Activated CD4-positive, CD25-positive, alpha-beta regulatory T cell treated with anti-CD3 and anti-CD28 coated beads, Interleukin-2, amount 50 U/mL, for 16 hours (primary cell): ENCODE measurements around the gene ERN1.
A peak's percentile ranks its signal among the peaks of the same experiment; 100 is the strongest.
"Not testable (repeated sequence)": the region's sequence is repeated elsewhere in the genome, so short reads cannot be mapped to it uniquely, and the experiment has no call there.

ENCODE experiments used
- DNase-seq: peaks from one replicate; pipeline ENCODE4 v3.0.0-alpha.2; 2020; ENCODE audit warnings: low read depth, low spot score

ERN1 gene

DNA sequence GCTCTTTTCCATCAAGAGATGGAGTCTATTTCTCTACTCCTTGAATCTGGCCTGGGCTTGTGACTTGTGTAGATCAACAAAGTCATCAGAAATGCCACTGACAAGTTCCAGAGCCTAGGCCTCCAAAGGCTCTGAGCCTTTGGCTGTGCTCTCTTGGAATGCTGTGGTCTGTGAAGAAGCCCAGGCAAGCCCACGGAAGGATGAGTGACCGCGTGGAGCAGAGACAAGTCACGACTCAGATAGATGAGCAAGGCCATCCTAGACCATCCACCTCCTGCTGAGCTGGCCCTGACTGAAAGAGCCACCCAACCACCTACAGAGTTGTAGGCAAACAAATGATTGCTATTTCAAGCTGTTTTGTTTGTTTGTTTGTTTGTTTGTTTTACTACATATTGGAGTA lies 97.9 kb downstream of the ERN1 start:
- DNase-seq, result no peak

DNA sequence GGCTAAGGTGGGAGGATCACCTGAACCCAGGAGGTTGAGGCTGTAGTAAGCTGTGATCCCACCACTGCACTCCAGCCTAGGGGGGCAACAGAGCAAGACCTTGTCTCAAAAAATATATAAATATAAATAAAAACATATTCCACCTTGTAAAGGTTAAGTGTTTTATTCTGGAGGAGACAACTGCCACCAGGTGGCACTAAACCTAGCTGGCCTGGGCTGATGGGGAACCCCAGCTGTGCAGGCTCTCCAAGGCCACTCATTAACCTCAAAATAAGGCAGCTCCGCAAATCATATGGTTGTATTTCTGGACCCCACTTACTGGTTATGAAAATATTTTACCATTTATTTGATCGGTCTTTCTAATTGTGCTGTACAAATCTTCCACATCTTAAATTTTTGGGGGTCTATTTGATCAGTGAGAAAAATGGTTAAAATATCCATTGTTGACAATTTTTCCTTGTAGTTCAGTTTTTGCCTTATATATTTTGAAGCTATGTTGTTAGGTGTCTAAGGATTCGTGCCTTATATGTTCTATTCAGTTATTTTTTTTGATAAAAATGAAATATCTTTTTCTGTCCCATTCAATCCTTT lies 101.0 kb downstream of the ERN1 start:
- peak; percentile 63 for DNase-seq

DNA sequence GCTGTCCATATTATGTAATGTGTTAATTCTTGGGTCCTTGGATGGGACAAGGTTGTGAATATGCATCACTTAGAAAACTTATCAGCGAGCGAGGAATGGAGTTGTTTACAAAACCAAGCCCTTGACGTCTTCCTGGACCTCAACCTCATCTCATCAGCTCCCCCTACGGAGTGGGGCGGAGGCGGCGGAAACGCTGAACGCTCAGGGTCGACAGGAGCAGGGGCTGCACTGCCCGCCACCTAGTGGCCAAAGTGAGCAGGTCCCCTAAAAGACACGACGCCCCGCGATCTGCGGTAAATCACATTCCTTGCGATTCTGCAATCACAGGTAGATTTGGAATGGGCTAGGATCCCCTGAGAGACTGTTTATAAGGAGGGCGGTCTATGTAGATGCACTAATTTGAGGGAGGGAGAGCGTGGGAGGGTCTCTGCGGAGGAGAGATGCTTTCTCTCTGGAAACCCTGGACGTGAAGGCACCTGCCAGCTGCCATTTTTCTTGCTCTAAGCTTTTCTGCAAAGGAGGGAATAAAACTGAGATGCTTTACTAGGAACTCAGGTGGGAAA lies 104.1 kb downstream of the ERN1 start:
- DNase-seq, result peak; percentile 82

DNA sequence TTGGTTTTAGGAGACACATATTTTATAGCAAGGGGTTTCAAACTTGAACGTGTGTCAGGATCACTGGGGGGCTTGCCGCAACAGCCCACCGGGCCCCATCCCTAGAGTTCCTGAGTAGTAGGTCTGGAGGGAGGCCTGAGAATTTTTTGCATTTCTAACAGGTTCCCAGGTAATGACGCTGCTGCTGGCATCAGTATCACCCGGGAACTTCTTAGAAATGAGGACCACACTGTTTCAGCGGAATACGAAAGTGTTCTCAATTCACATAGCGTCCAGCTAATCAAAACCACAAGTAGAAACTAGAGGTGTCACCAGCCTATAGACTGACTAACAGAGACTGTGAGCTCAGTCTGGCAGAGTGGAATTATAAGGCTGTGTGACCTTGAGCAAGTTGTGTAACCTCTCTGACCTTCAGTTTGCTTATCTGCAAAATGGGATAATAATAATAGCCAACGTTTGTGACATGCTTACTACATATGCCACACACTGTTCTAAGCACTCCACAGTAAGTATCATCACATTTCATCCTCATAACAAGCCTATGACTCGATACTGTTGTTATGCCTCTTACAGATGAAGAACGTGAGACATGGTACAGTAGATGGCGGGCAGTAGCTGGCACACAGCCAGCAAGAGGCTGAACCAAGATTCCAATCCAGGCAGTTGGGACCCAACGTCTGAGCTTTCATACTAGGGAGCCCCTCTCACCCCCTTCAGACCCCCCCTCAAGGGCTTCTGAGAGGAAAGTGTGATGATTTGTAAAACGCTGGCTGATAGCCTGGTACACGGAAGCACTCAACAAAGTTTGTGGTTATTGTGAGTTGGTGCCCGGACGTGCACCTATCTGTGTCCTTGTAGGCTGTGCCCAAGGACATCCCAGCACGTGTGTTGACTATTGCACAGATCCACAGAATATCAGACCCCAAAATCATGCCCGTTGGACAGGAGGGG lies 104.9 kb downstream of the ERN1 start:
- no peak for DNase-seq

DNA sequence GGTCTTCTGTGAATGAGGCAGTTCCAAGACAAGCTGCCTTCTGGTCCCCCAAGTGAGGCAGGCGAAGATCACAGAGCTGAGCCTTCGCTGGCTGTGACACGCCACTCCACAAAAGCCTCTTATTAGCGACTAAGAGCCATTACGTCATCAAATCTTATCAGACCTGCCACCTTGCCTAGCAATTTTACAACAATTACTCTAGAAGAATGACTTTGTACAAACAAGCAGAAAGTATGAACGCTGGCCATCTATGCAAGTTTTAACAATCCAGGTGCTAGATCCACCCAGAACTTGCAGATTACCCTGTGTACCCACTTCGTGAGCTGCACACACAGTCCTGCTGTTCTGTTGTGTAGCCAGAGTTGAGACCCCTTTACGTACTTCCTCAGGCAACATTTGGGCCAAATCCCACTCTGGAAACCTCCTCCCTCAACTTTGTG lies 105.7 kb downstream of the ERN1 start:
- DNase-seq, result no peak

DNA sequence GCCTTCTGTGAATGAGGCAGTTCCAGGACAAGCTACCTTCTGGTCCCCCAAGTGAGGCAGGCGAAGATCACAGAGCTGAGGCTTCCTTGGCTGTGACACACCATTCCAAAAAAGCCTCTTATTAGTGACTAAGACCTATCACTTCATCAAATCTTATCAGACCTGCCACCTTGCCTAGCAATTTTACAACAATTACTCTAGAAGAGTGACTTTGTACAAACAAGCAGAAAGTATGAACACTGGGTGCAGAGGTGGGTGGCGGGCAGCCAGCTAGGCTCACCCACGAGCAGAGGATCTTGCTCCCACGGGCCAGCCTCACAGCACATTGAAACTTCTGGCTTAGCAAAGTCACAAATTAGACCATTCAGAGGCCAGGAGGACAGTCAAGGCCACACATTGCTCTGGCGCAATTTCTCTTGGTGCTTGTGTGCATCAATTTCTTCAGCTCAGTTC lies 107.3 kb downstream of the ERN1 start:
- no peak for DNase-seq

DNA sequence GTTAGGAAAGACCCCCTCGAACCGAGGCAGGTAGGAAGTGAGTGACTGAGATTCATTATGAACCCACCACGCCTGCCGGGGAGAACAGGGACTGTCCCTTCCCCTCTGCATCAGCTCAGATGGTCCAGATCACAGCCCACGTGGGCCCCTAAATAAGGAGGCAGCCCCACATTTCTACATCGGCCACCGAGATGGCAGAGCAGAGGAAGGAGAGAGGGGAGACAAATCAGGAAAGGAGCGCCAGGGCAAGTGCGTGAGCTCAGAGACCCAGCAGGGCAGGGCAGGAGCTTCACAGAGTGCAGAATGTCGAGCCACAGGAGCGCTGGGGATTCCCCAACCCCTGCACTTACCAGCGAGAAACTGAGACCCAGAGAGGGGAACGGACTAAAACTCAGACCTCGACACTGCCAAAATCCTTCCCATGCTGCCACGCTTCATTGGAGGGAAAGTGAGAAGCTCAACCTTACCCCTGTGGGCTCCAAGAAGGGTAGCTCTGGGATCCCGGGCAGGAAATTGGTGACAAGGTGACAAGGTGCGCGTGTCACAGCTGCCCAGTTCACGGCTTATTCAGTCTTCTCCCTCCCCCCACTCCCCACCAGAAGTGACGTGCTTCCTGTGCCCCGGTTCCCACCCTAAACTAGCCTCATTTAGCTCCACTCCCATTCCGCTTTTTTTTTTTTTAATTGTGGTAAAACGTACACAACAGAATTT lies 109.7 kb downstream of the ERN1 start, which contains the start of gene ICAM2:
Gene ICAM2, minus strand, starts transcription at position 578 of the 711 bp plus-strand sequence. CDS start 13,942 bp downstream, outside the sequence.
- peak; percentile 83 for DNase-seq

DNA sequence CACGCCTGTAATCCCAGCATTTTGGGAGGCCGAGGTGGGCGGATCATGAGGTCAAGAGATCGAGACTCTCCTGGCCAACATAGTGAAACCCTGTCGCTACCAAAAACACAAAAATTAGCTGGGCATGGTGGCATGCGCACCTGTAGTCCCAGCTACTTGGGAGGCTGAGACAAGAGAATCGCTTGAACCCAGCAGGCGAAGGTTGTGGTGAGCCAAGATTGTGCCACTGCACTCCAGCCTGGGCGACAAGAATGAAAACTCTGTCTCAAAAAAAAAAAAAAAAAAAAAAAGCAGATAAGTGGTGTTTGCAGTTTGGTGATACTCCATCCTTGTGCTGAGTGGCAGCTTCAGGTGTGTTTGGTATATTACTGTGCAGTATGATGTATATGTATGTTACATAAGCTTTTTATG lies 110.4 kb downstream of the ERN1 start:
- DNase-seq, result not testable (repeated sequence)

DNA sequence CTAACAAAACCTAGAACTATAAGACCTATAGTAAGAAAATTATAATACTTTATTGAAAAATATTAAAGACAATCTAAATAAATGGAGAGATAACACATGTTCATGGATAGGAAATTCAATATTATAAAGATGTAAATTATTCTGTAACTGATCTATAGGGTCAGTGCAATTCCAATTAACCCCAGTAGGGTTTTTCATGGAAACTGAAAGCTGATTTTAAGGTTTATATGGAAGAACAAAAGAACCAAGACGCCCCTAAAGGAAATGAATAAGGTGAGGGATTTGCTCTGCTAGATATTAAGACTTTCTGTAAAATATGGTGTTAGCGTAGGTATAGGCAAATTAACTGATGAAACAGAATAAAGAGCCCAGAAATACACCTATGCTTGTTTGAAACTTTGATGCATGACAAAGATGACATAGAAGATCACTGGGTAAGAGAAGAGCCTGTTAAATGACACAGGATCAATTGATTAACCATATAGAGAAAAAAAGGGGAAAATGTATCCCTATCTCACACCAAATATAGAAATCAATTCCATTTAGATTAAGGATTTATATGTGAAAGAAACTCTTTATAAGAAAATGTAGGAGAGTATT lies 112.5 kb downstream of the ERN1 start:
- no peak for DNase-seq

DNA sequence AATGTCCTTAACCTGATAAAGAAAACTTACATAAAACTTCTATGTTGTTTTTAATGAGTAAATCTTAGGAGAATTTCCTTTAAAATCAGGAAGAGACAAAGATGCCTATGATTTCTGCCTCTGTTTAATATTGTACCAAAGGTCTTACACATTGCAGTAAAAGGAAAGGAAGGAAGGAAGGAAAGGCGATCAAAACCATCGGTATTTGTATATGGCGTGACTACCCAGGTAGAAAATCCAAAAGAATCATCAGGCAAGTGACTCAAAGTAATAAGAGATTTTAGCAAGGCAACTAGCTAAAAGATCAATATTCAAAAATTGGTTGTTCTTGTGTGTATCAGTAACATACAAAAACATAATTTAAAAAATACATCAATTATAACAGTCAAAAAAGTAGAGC lies 113.0 kb downstream of the ERN1 start:
- DNase-seq, result no peak

DNA sequence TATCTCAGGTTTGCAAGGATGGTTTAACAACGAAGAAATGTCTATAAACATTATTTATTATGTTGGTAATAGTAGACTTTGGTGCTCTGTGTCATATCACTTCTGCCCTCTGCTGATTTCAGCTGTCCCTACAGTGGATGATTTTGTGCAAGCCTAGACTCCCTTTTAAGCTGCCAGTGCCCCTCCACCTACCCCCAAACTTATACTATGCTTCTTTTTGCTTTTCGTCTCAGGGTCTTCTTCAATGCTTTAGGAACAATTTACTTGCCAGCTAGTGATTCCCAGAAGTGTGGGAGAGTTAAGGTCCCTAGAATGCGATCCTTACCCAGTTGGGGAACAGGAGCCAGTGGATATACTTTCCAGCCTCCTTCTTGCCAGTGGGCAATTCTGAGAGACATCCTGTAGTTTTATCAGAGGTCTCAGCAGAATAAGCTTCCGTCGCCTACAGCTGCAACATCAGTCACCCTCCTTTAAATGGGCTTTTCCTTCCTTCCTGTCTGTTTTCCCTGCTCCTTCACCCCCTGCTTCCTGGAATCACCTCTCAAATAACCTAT lies 113.6 kb downstream of the ERN1 start:
- no peak for DNase-seq

DNA sequence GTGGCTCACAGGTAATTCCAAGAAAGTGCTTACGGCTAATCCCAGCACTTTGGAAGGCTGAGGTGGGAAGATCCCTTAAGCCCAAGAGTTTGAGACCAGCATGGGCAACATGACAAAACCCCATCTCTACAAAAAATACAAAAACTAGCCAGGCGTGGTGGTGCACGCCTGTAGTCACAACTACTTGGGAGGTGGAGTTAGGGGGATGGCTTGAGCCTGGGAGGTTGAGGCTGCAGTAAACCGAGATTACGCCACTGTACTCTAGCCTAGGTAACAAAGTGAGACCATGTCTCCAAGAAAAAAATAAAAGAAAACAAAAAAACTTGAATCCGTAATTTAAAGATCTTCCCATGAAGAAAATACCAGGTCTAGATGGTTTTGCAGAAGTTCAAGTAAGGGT lies 114.5 kb downstream of the ERN1 start:
- no peak for DNase-seq

DNA sequence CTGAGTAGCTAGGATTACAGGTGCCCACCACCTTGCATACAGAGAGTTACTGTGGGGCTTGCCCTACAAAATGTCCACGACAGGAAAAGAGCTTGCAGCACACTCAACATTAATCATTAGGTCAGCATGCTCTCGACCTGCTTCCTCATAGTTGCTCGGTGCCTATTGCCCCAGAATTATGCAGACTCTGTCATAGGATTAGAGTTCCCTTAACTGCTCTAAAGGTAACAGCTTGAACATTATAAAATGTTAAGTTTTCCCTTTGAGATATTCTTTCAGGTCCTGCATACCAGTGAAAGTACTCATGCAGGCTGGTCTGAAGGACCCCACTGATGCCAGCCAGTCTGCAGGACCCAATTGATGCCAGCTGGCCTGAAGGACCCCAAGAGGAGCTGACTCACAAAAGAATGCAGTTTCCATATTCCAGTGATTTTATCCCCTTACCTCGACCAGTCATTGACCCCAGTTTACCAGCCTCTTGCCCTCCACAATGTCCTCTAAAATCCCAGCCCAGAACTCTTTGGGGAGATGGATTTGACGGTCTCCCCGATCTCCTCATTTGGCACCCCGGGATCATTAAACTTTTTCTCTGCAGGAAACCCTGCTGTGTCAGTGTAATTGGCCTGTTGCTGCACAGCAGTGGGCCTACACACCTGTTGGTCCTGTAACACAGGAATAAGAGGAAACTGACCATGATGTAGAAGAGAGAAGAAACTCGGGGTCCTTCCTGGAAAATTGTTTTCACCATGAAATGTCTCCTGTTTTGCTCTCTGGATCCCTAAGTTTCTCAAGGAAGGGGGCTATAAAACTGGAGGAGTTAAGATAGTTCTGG lies 120.2 kb downstream of the ERN1 start:
- DNase-seq, result no peak

DNA sequence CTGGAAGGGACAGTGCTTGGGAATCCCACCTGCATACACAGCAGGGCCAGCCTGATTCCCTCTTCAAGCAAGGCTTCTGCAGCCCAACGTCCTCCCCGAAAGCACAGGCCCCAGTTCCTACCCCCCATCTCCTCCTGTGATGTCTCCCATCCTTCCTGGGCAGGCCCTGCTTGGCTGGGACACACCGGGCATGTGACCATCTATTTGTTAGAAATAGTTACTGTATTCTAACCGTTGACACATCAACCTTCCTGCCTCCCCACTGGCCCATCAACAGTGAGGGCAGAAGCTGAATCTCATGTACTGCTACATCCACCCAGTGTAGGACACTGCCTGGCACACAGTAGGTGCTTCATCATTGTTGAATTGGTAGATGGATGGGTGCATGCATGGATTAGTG lies 121.1 kb downstream of the ERN1 start:
- DNase-seq, result no peak

DNA sequence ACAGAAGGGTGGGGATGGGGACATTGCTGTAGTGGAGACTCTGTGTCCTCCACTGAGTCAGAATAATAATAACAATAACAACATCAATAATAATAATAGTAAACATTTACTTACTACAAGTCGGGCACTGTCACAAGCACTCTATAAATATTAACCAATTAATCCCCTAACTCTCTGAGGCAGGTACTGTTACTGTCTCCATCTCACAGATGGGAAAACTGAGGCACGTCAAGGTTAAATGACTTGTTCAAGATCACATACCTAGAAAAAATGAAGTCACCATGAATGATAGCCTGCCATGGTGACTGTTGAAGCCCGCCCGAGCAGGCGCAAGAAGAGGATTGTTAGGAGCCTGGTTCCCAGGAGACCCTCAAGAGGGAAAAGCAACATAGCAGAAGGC lies 121.6 kb downstream of the ERN1 start:
- DNase-seq, result no peak

DNA sequence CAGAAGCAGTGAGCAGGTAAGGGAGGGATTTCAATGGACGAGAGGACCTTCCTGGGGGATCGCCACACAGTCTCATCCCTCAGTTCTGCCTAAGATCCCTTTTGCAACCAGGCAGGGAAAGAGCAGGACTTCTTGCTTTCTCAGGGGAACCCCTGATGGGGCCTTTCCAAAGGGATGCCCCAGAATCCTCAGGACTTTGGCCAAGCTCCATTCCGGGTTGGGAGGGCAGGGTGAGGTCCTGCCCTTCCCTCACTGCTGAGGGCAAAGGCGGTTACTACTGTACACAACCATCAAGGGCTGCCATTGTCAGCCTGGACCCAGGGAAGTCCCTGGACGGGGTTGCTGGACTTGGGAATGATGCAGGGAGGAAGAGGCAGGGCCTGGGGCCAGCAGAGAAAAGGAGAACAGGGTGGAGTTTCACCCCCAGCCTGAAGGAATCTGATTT lies 122.1 kb downstream of the ERN1 start:
- no peak for DNase-seq

DNA sequence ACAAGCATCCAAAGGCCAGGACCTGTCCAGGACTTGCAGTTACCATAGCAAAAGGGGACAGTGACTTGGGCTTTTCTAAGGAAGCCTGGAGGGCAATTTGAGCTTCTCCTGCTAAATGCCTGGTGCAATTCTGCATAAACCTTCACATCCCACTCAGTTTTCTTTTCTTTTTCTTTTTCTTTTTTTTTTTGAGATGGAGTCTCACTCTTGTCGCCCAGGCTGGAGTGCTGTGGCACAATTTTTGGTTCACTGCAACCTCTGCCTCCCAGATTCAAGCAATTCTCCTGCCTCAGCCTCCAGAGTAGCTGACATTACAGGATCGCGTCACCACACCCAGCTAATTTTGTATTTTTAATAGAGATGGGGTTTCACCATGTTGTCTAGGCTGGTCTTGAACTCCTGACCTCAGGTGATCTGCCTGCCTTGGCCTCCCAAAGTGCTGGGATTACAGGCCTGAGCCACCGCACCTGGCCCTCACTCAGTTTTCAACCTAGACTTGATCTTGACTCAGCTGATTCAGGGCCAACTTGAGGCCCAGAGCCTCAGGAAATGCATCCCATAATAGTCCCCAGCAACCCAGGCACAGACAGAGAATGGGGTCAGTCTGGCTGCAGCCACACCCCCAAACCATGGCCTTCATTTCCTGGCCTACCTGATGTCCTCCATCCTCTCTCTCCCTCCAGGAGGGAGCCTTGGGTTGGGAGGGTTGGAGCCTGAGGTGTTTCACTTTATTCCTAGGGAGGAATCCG lies 122.7 kb downstream of the ERN1 start:
- not testable (repeated sequence) for DNase-seq

DNA sequence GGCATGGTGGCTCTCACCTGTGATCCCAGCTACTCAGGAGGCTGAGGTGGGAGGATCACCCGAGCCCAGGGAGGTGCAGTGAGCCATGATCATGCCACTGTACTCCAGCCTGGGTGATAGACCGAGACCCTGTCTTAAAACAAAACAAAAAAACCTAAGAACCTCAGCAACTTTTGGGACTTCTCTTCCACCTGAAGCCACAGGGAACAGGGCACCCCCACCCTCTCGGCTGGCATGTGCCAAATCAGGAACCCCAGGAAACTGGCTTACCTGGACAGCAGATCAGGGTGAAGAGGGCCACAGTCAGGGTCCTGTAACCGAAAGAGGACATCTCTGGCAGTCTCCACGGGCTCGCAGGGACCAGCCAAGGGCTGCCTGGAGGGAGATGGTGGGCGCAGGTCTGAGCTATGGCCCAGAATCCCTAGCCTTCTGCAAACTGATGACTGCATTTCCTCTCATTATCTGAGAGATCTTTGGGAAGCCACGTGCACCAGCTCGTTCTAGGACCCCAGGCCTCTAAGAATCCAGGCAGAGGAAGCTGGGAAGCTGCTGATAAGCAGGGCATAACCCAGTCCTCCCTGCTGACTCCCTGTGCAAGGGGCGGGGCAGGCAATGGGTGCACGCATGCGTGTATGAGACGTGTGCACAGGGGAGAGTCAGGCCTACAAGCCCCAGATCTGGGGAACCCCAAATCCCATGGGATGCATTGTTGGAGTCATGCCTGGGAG lies 123.4 kb downstream of the ERN1 start:
- DNase-seq, result no peak

DNA sequence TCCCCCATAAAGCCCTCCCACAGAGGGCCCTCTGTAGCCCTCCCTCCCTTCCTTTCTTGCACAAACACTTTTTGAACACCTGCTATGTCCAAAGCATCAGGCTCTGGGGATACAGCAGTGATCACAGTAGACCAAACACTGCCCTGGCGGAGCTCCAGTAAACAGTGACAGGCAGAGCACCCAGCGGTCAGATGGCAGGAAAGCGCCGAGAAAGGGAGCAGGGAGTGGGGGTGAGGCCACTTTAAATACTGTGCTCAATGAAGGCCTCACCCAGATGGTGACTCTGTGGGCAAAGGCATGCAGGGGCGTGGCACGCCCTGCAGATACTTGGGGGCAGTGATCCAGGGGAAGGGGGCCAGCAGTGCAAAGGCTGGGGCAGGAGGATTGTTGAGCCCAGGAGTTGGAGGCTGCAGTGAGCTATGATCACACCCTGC lies 124.2 kb downstream of the ERN1 start:
- no peak for DNase-seq
